Activated gamma-delta T cell (primary cell): ENCODE results near the gene ZKSCAN8.

Experiments used
- DNase-seq: peaks from one replicate; lab custom pipeline; 2025; lab: John Stamatoyannopoulos, UW

Gene ZKSCAN8

DNA sequence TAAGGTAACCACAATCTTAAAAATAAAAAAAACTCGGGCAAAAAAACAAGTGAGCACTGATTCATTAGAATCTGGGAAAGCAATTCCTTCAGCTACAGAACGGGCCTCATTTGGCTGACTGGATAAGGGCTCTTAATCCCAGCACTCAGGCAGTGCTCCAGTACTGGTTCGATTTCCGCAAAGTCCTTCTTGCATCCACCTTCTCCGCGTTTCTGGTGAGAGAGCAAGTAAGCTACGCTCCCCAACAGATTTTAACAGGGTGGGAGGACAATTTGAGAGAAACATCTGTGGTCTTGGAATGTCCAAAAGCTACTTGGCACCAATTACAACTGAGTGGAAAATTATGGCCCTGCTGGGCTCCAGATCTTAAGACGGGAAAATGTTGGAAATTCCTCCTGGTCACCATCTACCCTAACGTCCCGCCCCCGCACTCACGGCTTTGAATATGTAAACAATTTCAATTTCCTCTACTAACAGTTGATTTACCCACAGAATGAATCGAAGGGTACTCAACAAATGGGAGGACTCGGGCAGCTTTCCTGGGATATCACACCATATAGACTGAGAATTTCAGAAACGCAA, 65.3 kb downstream of the ZKSCAN8 start:
- DNase-seq = no peak

GRCh38 chr6:28207510-28208110, 65.9 kb downstream of the ZKSCAN8 start:
- DNase-seq = no peak

DNA sequence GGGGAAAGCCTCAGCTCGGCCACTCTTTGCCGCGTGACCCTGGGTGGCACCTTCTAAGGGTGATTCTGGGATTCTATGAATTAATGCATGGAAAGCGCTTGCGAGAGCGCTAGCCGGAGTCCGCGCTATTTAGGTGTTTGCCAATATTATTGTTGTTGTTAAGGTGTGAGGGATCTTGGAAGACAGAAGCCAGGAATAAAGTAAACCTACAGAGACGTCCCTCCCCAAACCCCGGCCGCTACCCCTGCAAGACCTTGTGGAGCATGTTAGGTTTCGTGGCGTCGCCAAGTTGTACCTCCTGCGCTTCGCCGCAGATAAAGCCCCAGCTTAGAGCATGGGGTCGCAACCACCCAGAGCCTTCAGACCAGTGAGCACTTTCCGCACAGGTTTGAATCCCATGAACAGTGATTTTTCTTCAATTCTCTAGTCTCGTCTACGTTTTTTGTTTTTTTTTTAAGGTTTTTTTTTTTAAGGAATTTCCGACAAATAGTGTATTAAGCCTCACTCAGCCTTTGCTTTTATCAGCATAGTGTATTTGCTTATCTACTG, 66.5 kb downstream of the ZKSCAN8 start:
- DNase-seq = no peak
